ENCODE results near the gene SDF4.

- TF ChIP-seq CTCF (IDR thresholded peaks at IDR 0.05) (no peak), POLR2A (IDR thresholded peaks at IDR 0.05) (no peak)
These were observed 37.1 kb downstream of the SDF4 start for GRCh38 chr1:1194723-1195122.

Data from sigmoid colon (tissue), 3 donors.